BE2C (cell line): ENCODE data around the gene DNAJB1.

Experiments used
- DNase-seq: peaks from one replicate; pipeline ENCODE4 v3.0.0-alpha.2; 2020
- H3K27me3 ChIP-seq: fragments of 250-450 bp; sonication (Bioruptor Pico); 2 replicates; pipeline ENCODE4 v1.5.1; 2020; ENCODE audit warnings: mild to moderate bottlenecking
- H3K36me3 ChIP-seq: fragments of 250-450 bp; sonication (Bioruptor Pico); 2 replicates; pipeline ENCODE4 v1.5.1; 2020; ENCODE audit warnings: mild to moderate bottlenecking
- H3K4me1 ChIP-seq: fragments of 250-450 bp; sonication (Bioruptor Pico); 2 replicates; pipeline ENCODE4 v1.5.1; 2020
- H3K4me3 ChIP-seq: 2 replicates; pipeline ENCODE4 v1.5.1; 2011; ENCODE audit warnings: low read depth, low read length
- H3K9me3 ChIP-seq: fragments of 250-450 bp; sonication (Bioruptor Pico); 2 replicates; pipeline ENCODE4 v1.5.1; 2020
- TF ChIP-seq, protein P1 (sequence below): IDR thresholded peaks from 2 replicates; pipeline ENCODE4 v1.5.1; 2012; ENCODE audit warnings: mild to moderate bottlenecking, low read depth, low read length

The DNAJB1 gene

DNA sequence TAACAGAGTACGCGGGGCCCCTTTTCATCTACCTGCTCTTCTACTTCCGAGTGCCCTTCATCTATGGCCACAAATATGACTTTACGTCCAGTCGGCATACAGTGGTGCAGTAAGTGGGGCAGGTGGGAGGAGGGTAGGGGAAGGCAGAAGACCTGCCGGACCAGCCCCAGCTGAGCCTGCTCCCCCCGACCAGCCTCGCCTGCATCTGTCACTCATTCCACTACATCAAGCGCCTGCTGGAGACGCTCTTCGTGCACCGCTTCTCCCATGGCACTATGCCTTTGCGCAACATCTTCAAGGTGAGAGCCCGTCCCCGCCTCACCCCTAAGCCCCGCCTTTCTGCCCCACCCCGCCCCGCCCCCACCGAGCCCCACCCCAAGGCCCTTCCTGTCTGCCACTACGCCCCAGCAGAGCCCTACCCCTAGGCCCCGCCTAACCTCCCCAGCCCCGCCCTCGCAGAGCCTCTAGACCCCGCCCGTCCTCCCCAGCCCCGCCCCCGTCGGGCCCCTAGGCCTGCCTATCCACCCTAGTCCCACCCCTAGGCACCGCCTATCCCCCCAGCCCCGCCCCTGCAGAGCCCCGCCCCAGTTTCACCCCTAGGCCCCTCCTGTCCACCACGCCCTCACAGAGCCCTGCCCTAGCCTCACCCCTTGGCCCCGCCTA lies 45.9 kb upstream of the DNAJB1 start:
- TF ChIP-seq, protein P1, sequence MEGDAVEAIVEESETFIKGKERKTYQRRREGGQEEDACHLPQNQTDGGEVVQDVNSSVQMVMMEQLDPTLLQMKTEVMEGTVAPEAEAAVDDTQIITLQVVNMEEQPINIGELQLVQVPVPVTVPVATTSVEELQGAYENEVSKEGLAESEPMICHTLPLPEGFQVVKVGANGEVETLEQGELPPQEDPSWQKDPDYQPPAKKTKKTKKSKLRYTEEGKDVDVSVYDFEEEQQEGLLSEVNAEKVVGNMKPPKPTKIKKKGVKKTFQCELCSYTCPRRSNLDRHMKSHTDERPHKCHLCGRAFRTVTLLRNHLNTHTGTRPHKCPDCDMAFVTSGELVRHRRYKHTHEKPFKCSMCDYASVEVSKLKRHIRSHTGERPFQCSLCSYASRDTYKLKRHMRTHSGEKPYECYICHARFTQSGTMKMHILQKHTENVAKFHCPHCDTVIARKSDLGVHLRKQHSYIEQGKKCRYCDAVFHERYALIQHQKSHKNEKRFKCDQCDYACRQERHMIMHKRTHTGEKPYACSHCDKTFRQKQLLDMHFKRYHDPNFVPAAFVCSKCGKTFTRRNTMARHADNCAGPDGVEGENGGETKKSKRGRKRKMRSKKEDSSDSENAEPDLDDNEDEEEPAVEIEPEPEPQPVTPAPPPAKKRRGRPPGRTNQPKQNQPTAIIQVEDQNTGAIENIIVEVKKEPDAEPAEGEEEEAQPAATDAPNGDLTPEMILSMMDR: no peak
- peaks cover 6% of the 10 kb centered on the region for H3K4me1 ChIP-seq
- DNase-seq: peak; percentile 97
- peaks cover 31% of the 10 kb centered on the region for H3K36me3 ChIP-seq
- H3K27me3 ChIP-seq: no peaks in the 10 kb centered on the region
- H3K4me3 ChIP-seq: no peak overlapping the region
- no peaks in the 10 kb centered on the region for H3K9me3 ChIP-seq

DNA sequence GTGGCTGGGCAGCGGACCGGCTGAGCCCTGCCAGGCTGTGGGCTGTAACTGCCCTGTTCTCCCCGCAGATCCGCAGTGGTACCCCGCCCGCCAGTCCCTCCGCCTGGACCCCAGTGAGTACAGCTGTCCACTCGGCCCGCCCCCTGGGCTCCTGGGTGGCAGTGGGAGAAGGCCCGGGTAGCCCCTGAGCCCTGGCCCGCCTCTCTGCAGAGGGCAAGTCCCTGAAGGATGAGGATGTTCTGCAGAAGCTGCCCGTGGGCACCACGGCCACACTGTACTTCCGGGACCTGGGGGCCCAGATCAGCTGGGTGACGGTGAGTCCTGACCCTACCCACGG lies 45.4 kb upstream of the DNAJB1 start:
- Histone ChIP-seq H3K4me1 (peaks cover 9% of the 10 kb centered on the region), H3K36me3 (peaks cover 31% of the 10 kb centered on the region), H3K27me3 (no peaks in the 10 kb centered on the region), H3K4me3 (no peak overlapping the region), H3K9me3 (no peaks in the 10 kb centered on the region)
- no peak for DNase-seq
- TF ChIP-seq, protein P1: no peak

DNA sequence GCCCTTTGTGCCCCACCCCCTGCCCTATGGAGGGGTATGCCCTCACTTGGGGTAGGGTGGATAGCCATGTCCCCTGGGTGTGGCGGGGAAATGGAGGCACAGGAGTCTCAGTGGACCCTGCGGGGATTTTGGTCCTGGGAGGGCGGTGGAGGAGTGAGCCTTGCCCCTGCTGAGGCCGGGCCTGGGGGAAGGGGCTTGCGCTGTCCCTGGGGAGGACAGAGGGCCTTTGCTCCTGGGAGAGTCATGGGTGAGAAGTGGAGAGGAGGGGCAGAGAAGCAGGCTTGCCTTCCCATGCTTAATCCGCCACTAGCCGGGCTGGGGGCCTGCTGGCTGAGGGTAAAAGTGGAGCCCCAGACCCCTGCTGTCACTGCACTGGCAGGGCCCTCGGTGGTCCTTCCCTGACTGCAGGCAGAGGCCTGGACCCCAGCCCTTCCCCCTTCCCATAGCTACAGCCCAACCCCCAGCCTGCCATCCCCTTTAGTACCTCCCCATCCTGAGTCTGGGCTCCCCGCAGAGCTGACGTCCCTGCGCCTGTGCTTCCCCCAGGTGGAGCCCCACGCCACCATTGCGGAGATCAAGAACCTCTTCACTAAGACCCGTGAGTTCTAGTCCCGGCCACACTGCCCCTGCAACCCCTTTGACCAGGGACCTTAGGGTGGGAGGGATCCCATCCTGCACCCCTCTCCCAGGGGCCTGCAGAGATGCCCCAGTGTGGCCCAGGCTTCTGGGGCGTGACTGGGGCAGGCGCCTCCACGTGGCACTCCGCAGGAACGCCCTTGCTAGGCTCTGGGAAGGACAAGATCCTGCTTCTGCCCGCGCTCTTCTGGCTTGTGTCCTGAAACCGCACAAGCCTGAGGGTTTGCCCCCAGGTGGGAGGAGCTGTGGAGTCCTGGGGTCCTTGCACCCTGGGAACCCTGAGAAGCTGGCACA lies 44.7 kb upstream of the DNAJB1 start:
- peaks cover 28% of the 10 kb centered on the region for H3K36me3 ChIP-seq
- no peaks in the 10 kb centered on the region for H3K27me3 ChIP-seq
- DNase-seq: no peak
- H3K9me3 ChIP-seq: no peaks in the 10 kb centered on the region
- peaks cover 9% of the 10 kb centered on the region for H3K4me1 ChIP-seq
- H3K4me3 ChIP-seq: no peak overlapping the region
- TF ChIP-seq, protein P1: no peak

- Histone ChIP-seq H3K4me1 (peaks cover 9% of the 10 kb centered on the region), H3K27me3 (no peaks in the 10 kb centered on the region), H3K36me3 (peaks cover 28% of the 10 kb centered on the region), H3K4me3 (no peak overlapping the region), H3K9me3 (no peaks in the 10 kb centered on the region)
- DNase-seq: no peak
- TF ChIP-seq, protein P1: no peak
Observed at GRCh38 chr19:14561847-14562351, 43.7 kb upstream of the DNAJB1 start.

DNA sequence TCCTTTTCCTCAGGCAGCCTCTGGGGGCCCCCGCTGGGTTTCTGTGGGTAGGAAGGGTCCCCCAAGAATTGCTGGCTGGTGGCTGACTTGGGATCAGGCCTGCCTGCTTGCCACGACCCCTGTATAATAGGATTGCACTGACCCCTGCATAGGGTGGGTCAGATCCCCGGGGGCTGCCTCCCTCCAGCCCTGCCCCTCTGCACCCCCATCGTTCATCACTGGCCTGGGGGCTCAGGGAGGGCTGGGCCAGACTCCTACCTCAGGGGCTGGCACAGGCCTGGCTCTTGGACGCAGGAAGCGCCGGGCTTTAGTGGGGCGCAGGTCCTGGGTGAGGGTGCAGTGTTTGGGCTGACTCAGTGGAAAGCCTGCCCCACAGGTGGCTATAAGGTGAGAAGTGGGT lies 43.1 kb upstream of the DNAJB1 start:
- Histone ChIP-seq H3K27me3 (no peaks in the 10 kb centered on the region), H3K4me3 (no peak overlapping the region), H3K36me3 (peaks cover 28% of the 10 kb centered on the region), H3K4me1 (peaks cover 9% of the 10 kb centered on the region), H3K9me3 (no peaks in the 10 kb centered on the region)
- TF ChIP-seq, protein P1: no peak
- DNase-seq: no peak

- no peaks in the 10 kb centered on the region for H3K27me3 ChIP-seq
- DNase-seq: no peak
- H3K9me3 ChIP-seq: no peaks in the 10 kb centered on the region
- H3K36me3 ChIP-seq: peaks cover 23% of the 10 kb centered on the region
- no peak overlapping the region for H3K4me3 ChIP-seq
- peaks cover 9% of the 10 kb centered on the region for H3K4me1 ChIP-seq
- TF ChIP-seq, protein P1: no peak
Observed at GRCh38 chr19:14560776-14561108, 42.5 kb upstream of the DNAJB1 start.
